Gastroesophageal sphincter (tissue), 3 donors: ENCODE measurements around the gene TTYH3.

Experiments
- CTCF ChIP-seq, 4 experiments: fragments of 200-600 bp in 2 of 4; fragments of 450-650 bp in 2 of 4; sonication (generic) in 1 of 4; IDR thresholded peaks; one replicate each; pipeline ENCODE4 v1.5.1; 2017 to 2019; ENCODE audit warnings: antibody characterized with exemption in 4 of 4, mild to moderate bottlenecking in 2 of 4, moderate library complexity in 2 of 4
- EP300 ChIP-seq: sonication (generic); formaldehyde crosslinking; IDR thresholded peaks from one replicate; pipeline ENCODE4 v1.6.1; 2017; ENCODE audit warnings: antibody characterized with exemption, mild to moderate bottlenecking
- POLR2A ChIP-seq, 2 donors: fragments of 450-650 bp; IDR thresholded peaks; one replicate each; pipeline ENCODE4 v1.6.1; 2017; ENCODE audit warnings: antibody characterized with exemption in 2 of 2, mild to moderate bottlenecking in 2 of 2, moderate library complexity in 1 of 2
- POLR2AphosphoS5 ChIP-seq: sonication (generic); formaldehyde crosslinking; IDR thresholded peaks from one replicate; pipeline ENCODE4 v1.6.1; 2017; ENCODE audit warnings: antibody characterized with exemption

DNA sequence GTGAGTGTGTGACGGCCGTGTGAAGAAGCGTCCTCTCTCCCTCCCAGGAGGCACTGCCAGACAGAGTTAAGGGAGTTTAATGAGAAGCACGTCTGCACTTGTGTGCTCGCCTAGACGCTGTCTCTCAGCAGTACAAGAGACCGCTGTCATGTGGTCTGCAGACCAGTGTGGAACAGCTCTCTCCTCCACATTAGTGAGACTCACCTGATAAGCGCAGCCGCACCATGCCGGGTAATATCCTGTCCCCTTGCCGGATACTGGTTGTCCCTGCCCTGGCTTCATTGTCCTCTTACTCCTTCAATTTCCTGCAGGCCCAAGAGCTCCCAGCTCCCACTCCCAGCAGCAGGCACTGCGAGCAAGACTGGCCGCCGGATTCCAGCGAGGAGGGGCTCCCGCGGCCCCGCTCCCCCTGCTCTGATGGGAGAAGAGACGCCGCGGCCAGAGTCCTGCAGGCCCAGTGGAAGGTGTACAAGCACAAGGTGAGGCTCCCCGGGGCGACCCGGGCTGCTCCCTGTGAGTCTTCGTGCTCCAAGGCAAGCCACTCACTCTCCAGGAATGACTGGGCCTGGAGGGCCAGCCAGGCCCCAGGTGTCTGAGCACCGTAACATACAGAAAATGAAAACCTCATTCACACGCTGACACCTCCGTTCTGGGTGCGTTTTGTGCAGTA is 33.5 kb upstream of the TTYH3 start:
- TF ChIP-seq CTCF (IDR thresholded peaks at IDR 0.05) (no peak), POLR2A (IDR thresholded peaks at IDR 0.05) (no peak), POLR2AphosphoS5 (no peak), EP300 (no peak)
